ENCODE measurements around the gene MGAT4A. TPM values are rescaled to one million over a fixed set of nuclear protein-coding genes. Genes with fewer than 3 reads are reported as not detected.

MGAT4A gene
- total and polyA plus RNA-seq, 2 experiments from 2014 or later, result 4.4 to 5.6 TPM

DNA sequence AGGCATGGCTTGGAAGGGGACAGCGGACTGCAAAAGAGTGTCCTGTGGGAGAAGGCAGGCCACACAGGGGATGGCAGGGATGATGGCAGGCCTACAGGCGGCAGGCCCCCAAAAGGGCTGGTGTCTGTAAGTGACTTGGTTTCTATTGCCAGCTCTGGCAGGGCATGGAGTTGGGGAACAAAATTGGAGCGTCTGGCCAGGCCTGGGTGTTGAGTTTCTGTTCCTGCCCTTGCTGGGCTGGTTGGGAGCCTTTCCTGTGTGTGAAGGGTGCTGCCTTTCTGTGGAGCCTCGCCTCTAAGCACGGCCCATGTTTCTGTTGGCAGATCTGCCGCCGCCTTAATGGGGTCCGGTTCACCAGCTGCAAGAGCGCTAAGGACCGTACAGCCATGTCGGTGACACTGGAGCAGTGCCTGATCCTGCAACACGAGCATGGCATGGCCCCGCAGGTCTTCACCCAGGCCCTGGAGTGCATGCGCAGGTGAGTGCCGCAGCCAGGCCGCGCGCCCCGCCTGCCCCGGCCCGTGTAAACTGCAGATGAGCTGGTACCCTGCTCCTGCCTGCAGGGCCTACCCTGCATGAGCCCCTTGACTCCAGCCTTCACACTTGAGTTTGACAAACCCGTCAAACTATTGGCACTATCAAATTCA is 154.1 kb downstream of the MGAT4A start (continued):
- TF ChIP-seq, protein P1, sequence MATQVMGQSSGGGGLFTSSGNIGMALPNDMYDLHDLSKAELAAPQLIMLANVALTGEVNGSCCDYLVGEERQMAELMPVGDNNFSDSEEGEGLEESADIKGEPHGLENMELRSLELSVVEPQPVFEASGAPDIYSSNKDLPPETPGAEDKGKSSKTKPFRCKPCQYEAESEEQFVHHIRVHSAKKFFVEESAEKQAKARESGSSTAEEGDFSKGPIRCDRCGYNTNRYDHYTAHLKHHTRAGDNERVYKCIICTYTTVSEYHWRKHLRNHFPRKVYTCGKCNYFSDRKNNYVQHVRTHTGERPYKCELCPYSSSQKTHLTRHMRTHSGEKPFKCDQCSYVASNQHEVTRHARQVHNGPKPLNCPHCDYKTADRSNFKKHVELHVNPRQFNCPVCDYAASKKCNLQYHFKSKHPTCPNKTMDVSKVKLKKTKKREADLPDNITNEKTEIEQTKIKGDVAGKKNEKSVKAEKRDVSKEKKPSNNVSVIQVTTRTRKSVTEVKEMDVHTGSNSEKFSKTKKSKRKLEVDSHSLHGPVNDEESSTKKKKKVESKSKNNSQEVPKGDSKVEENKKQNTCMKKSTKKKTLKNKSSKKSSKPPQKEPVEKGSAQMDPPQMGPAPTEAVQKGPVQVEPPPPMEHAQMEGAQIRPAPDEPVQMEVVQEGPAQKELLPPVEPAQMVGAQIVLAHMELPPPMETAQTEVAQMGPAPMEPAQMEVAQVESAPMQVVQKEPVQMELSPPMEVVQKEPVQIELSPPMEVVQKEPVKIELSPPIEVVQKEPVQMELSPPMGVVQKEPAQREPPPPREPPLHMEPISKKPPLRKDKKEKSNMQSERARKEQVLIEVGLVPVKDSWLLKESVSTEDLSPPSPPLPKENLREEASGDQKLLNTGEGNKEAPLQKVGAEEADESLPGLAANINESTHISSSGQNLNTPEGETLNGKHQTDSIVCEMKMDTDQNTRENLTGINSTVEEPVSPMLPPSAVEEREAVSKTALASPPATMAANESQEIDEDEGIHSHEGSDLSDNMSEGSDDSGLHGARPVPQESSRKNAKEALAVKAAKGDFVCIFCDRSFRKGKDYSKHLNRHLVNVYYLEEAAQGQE (IDR thresholded peaks at IDR 0.05; ENCODE audit: unreplicated experiment), result no peak
- TF ChIP-seq JUNB (IDR thresholded peaks at IDR 0.05; ENCODE audit: unreplicated experiment) (no peak), ZNF331 (CRISPR knock-in tag; IDR thresholded peaks at IDR 0.05; ENCODE audit: low read depth) (no peak), POLR2AphosphoS5 (IDR thresholded peaks at IDR 0.05; ENCODE audit: low read depth) (no peak), EZH2phosphoT487 (IDR thresholded peaks at IDR 0.05; ENCODE audit: unreplicated experiment) (no peak), EZH2 (IDR thresholded peaks at IDR 0.05; ENCODE audit: low read depth, unreplicated experiment) (no peak), ZNF114 (CRISPR knock-in tag; IDR thresholded peaks at IDR 0.05) (no peak), STAT1 (IDR thresholded peaks at IDR 0.05; ENCODE audit: unreplicated experiment) (no peak), CREB1 (CRISPR knock-in tag; IDR thresholded peaks at IDR 0.05; ENCODE audit: low read depth) (no peak)
- TF ChIP-seq, protein P2, sequence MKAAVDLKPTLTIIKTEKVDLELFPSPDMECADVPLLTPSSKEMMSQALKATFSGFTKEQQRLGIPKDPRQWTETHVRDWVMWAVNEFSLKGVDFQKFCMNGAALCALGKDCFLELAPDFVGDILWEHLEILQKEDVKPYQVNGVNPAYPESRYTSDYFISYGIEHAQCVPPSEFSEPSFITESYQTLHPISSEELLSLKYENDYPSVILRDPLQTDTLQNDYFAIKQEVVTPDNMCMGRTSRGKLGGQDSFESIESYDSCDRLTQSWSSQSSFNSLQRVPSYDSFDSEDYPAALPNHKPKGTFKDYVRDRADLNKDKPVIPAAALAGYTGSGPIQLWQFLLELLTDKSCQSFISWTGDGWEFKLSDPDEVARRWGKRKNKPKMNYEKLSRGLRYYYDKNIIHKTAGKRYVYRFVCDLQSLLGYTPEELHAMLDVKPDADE (IDR thresholded peaks at IDR 0.05), result no peak

DNA sequence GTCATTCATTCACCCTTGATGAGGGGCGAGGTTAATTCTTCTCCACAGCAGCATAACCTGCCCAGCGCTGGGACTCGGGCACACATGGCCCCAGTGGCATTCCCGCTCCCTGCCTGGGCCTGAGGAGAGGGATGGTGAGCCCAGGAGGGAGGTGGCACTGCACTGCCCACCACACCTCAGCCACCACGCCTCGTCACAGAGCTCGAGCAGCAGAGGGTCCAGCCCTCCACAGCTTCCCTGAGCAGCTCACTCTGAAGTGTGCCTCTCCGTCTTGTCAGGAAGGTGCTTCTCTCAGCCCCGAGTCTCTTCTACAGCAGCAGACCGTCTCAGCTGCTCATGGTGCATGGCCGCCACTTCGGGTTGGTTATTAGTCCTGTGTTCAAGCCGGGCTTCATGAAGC is 157.5 kb downstream of the MGAT4A start:
- Mint-ChIP-seq H3K4me1 (no peaks in the 10 kb centered on the region), H3K27me3 (ENCODE audit: insufficient read depth, low read depth, poor library complexity) (peaks cover 7% of the 10 kb centered on the region), H3K4me3 (no peak overlapping the region), H3K27ac (no peak overlapping the region), H3K9me3 (no peaks in the 10 kb centered on the region), H3K36me3 (ENCODE audit: low read depth) (peaks cover 35% of the 10 kb centered on the region)
- Histone ChIP-seq H3K36me3 (ENCODE audit: insufficient read depth) (no peaks in the 10 kb centered on the region; the same call in 1 of the 2 replicates), H3K4me2 (no peak overlapping the region), H3K27ac (ENCODE audit: low read depth) (no peak overlapping the region), H3F3A (replicated peaks; ENCODE audit: low read depth) (no peaks in the 10 kb centered on the region), H3K4me3 (no peak overlapping the region), H4K20me1 (replicated peaks; ENCODE audit: insufficient read depth) (peaks cover 10% of the 10 kb centered on the region; the same call in 1 of the 2 replicates), H3K9me2 (ENCODE audit: insufficient read depth) (no peaks in the 10 kb centered on the region), H3K79me2 (replicated peaks; ENCODE audit: insufficient read depth) (no peaks in the 10 kb centered on the region), H3K4me1 (ENCODE audit: insufficient read depth) (no peaks in the 10 kb centered on the region), H3K27me3 (ENCODE audit: insufficient read depth) (no peaks in the 10 kb centered on the region), H2AFZ (no peak overlapping the region)
- ATAC-seq, result no peak
- TF ChIP-seq STAT1 (IDR thresholded peaks at IDR 0.05; ENCODE audit: unreplicated experiment) (no peak), POLR2AphosphoS5 (IDR thresholded peaks at IDR 0.05; ENCODE audit: low read depth) (no peak), ZNF114 (CRISPR knock-in tag; IDR thresholded peaks at IDR 0.05) (no peak)
- TF ChIP-seq, protein P3, sequence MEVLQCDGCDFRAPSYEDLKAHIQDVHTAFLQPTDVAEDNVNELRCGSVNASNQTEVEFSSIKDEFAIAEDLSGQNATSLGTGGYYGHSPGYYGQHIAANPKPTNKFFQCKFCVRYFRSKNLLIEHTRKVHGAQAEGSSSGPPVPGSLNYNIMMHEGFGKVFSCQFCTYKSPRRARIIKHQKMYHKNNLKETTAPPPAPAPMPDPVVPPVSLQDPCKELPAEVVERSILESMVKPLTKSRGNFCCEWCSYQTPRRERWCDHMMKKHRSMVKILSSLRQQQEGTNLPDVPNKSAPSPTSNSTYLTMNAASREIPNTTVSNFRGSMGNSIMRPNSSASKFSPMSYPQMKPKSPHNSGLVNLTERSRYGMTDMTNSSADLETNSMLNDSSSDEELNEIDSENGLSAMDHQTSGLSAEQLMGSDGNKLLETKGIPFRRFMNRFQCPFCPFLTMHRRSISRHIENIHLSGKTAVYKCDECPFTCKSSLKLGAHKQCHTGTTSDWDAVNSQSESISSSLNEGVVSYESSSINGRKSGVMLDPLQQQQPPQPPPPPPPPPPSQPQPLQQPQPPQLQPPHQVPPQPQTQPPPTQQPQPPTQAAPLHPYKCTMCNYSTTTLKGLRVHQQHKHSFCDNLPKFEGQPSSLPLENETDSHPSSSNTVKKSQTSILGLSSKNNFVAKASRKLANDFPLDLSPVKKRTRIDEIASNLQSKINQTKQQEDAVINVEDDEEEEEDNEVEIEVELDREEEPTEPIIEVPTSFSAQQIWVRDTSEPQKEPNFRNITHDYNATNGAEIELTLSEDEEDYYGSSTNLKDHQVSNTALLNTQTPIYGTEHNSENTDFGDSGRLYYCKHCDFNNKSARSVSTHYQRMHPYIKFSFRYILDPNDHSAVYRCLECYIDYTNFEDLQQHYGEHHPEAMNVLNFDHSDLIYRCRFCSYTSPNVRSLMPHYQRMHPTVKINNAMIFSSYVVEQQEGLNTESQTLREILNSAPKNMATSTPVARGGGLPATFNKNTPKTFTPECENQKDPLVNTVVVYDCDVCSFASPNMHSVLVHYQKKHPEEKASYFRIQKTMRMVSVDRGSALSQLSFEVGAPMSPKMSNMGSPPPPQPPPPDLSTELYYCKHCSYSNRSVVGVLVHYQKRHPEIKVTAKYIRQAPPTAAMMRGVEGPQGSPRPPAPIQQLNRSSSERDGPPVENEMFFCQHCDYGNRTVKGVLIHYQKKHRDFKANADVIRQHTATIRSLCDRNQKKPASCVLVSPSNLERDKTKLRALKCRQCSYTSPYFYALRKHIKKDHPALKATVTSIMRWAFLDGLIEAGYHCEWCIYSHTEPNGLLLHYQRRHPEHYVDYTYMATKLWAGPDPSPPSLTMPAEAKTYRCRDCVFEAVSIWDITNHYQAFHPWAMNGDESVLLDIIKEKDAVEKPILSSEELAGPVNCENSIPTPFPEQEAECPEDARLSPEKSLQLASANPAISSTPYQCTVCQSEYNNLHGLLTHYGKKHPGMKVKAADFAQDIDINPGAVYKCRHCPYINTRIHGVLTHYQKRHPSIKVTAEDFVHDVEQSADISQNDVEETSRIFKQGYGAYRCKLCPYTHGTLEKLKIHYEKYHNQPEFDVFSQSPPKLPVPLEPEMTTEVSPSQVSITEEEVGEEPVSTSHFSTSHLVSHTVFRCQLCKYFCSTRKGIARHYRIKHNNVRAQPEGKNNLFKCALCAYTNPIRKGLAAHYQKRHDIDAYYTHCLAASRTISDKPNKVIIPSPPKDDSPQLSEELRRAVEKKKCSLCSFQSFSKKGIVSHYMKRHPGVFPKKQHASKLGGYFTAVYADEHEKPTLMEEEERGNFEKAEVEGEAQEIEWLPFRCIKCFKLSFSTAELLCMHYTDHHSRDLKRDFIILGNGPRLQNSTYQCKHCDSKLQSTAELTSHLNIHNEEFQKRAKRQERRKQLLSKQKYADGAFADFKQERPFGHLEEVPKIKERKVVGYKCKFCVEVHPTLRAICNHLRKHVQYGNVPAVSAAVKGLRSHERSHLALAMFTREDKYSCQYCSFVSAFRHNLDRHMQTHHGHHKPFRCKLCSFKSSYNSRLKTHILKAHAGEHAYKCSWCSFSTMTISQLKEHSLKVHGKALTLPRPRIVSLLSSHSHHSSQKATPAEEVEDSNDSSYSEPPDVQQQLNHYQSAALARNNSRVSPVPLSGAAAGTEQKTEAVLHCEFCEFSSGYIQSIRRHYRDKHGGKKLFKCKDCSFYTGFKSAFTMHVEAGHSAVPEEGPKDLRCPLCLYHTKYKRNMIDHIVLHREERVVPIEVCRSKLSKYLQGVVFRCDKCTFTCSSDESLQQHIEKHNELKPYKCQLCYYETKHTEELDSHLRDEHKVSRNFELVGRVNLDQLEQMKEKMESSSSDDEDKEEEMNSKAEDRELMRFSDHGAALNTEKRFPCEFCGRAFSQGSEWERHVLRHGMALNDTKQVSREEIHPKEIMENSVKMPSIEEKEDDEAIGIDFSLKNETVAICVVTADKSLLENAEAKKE (CRISPR knock-in tag; IDR thresholded peaks at IDR 0.05), result no peak
- DNase-seq (ENCODE audit: low spot score), result no peak

All from GM23338 (cell line).